ENCODE results near the gene PSTPIP2. TPM values are rescaled to one million over a fixed set of nuclear protein-coding genes. Genes with fewer than 3 reads are reported as not detected.

Gene PSTPIP2
- total and polyA plus RNA-seq, 2 of the 13 experiments (the other 11 are each of a cell fraction or from before 2014, with no cell fraction given): 0.25 to 0.27 TPM

DNA sequence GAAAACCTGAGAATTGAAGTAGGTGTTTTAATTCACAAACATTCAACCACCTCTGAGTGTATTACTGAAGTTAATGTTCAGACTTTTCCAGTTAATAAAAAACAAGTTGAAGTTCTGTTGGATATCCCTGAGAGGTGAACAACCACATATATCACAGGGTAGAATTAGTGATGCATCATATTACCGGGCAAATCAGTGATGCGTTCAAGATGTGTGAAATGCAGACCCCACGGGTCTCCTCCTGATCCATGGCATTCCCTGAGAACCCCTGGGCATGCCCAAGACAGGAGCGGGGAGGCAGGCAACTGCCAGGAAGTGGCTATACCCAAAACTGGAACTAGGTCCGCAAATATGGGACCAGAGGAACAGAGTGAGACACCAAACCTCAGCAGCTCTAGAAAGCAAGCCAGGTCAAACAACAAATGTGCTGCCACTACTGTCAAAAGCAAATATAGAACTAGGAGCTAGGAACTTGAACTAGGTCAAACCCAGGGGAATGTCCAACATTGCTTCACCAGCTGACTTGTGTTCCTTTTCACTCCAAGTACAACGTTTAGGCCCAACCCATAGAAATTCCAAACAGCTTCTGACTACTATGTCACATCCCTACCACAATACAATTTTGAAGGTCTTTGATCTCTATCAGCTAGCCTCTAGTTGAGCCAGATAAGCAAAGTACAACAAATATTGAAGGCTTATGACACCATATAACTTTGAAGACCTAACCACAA, 20.2 kb downstream of the PSTPIP2 start (continued):
- TF ChIP-seq, protein P1, sequence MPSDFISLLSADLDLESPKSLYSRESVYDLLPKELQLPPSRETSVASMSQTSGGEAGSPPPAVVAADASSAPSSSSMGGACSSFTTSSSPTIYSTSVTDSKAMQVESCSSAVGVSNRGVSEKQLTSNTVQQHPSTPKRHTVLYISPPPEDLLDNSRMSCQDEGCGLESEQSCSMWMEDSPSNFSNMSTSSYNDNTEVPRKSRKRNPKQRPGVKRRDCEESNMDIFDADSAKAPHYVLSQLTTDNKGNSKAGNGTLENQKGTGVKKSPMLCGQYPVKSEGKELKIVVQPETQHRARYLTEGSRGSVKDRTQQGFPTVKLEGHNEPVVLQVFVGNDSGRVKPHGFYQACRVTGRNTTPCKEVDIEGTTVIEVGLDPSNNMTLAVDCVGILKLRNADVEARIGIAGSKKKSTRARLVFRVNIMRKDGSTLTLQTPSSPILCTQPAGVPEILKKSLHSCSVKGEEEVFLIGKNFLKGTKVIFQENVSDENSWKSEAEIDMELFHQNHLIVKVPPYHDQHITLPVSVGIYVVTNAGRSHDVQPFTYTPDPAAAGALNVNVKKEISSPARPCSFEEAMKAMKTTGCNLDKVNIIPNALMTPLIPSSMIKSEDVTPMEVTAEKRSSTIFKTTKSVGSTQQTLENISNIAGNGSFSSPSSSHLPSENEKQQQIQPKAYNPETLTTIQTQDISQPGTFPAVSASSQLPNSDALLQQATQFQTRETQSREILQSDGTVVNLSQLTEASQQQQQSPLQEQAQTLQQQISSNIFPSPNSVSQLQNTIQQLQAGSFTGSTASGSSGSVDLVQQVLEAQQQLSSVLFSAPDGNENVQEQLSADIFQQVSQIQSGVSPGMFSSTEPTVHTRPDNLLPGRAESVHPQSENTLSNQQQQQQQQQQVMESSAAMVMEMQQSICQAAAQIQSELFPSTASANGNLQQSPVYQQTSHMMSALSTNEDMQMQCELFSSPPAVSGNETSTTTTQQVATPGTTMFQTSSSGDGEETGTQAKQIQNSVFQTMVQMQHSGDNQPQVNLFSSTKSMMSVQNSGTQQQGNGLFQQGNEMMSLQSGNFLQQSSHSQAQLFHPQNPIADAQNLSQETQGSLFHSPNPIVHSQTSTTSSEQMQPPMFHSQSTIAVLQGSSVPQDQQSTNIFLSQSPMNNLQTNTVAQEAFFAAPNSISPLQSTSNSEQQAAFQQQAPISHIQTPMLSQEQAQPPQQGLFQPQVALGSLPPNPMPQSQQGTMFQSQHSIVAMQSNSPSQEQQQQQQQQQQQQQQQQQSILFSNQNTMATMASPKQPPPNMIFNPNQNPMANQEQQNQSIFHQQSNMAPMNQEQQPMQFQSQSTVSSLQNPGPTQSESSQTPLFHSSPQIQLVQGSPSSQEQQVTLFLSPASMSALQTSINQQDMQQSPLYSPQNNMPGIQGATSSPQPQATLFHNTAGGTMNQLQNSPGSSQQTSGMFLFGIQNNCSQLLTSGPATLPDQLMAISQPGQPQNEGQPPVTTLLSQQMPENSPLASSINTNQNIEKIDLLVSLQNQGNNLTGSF (CRISPR knock-in tag; IDR thresholded peaks at IDR 0.05): no peak
- TF ChIP-seq, protein P2, sequence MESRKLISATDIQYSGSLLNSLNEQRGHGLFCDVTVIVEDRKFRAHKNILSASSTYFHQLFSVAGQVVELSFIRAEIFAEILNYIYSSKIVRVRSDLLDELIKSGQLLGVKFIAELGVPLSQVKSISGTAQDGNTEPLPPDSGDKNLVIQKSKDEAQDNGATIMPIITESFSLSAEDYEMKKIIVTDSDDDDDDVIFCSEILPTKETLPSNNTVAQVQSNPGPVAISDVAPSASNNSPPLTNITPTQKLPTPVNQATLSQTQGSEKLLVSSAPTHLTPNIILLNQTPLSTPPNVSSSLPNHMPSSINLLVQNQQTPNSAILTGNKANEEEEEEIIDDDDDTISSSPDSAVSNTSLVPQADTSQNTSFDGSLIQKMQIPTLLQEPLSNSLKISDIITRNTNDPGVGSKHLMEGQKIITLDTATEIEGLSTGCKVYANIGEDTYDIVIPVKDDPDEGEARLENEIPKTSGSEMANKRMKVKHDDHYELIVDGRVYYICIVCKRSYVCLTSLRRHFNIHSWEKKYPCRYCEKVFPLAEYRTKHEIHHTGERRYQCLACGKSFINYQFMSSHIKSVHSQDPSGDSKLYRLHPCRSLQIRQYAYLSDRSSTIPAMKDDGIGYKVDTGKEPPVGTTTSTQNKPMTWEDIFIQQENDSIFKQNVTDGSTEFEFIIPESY (CRISPR knock-in tag; IDR thresholded peaks at IDR 0.05): no peak
- no peak for TF ChIP-seq SIN3B (IDR thresholded peaks at IDR 0.05; ENCODE audit: low read length)
- 0 out of 2 replicates have a peak, but pooled peaks have one; percentile 29 for TF ChIP-seq ZNF205 (CRISPR knock-in tag; IDR thresholded peaks at IDR 0.05)
- TF ChIP-seq, protein P3, sequence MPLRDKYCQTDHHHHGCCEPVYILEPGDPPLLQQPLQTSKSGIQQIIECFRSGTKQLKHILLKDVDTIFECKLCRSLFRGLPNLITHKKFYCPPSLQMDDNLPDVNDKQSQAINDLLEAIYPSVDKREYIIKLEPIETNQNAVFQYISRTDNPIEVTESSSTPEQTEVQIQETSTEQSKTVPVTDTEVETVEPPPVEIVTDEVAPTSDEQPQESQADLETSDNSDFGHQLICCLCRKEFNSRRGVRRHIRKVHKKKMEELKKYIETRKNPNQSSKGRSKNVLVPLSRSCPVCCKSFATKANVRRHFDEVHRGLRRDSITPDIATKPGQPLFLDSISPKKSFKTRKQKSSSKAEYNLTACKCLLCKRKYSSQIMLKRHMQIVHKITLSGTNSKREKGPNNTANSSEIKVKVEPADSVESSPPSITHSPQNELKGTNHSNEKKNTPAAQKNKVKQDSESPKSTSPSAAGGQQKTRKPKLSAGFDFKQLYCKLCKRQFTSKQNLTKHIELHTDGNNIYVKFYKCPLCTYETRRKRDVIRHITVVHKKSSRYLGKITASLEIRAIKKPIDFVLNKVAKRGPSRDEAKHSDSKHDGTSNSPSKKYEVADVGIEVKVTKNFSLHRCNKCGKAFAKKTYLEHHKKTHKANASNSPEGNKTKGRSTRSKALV (CRISPR knock-in tag; IDR thresholded peaks at IDR 0.05): no peak
- TF ChIP-seq TGIF2 (CRISPR knock-in tag; IDR thresholded peaks at IDR 0.05): 0 out of 2 replicates have a peak, but pooled peaks have one; percentile 62
- no peak for TF ChIP-seq MTF2 (CRISPR knock-in tag; IDR thresholded peaks at IDR 0.05; ENCODE audit: borderline replicate concordance)
- TF ChIP-seq ZNF616 (CRISPR knock-in tag; IDR thresholded peaks at IDR 0.05; ENCODE audit: low read depth): no peak
- peak; percentile 83 for TF ChIP-seq SAP130 (CRISPR knock-in tag; IDR thresholded peaks at IDR 0.05; ENCODE audit: low read depth)
- TF ChIP-seq, protein P4, sequence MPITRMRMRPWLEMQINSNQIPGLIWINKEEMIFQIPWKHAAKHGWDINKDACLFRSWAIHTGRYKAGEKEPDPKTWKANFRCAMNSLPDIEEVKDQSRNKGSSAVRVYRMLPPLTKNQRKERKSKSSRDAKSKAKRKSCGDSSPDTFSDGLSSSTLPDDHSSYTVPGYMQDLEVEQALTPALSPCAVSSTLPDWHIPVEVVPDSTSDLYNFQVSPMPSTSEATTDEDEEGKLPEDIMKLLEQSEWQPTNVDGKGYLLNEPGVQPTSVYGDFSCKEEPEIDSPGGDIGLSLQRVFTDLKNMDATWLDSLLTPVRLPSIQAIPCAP (CRISPR knock-in tag; IDR thresholded peaks at IDR 0.05; ENCODE audit: low read depth): no peak
- peak; percentile 52; the same call in 1 of the 2 replicates for TF ChIP-seq NR2C2 (CRISPR knock-in tag; IDR thresholded peaks at IDR 0.05; ENCODE audit: borderline replicate concordance)
- no peak for TF ChIP-seq ZNF296 (CRISPR knock-in tag; conservative IDR thresholded peaks at IDR 0.05)
- TF ChIP-seq ELF4 (CRISPR knock-in tag; IDR thresholded peaks at IDR 0.05; ENCODE audit: borderline replicate concordance): no peak
- no peak for TF ChIP-seq ZNF550 (CRISPR knock-in tag; IDR thresholded peaks at IDR 0.05; ENCODE audit: borderline replicate concordance)
- no peak for TF ChIP-seq ZBTB8A (CRISPR knock-in tag; IDR thresholded peaks at IDR 0.05; ENCODE audit: borderline replicate concordance, low read depth)
- peak; percentile 66; the same call in 1 of the 2 replicates for TF ChIP-seq TOPORS (CRISPR knock-in tag; IDR thresholded peaks at IDR 0.05)
- TF ChIP-seq, protein P5, sequence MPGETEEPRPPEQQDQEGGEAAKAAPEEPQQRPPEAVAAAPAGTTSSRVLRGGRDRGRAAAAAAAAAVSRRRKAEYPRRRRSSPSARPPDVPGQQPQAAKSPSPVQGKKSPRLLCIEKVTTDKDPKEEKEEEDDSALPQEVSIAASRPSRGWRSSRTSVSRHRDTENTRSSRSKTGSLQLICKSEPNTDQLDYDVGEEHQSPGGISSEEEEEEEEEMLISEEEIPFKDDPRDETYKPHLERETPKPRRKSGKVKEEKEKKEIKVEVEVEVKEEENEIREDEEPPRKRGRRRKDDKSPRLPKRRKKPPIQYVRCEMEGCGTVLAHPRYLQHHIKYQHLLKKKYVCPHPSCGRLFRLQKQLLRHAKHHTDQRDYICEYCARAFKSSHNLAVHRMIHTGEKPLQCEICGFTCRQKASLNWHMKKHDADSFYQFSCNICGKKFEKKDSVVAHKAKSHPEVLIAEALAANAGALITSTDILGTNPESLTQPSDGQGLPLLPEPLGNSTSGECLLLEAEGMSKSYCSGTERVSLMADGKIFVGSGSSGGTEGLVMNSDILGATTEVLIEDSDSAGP (CRISPR knock-in tag; IDR thresholded peaks at IDR 0.05; ENCODE audit: borderline replicate concordance): no peak

All from HepG2 (cell line).